NB4 (cell line): ENCODE measurements around the gene RTN4.

Source experiments
- CTCF ChIP-seq: IDR thresholded peaks from one replicate; pipeline ENCODE4 v1.5.1; 2012; ENCODE audit warnings: low read depth, low read length
- POLR2A ChIP-seq: IDR thresholded peaks from 2 replicates; pipeline ENCODE4 v1.6.1; 2011; ENCODE audit warnings: mild to moderate bottlenecking; ENCODE audit not compliant: insufficient read length; ENCODE audit errors: extremely low read depth

- TF ChIP-seq CTCF (no peak), POLR2A (no peak)
Measured at GRCh38 chr2:55078956-55079355, 28.7 kb upstream of the RTN4 start.
